Stimulated activated naive CD4-positive, alpha-beta T cell treated with Interleukin-2 at 50 U/mL for 16 hours (primary cell): ENCODE data around the gene CTCFL.

Experiments
- DNase-seq: peaks from one replicate; lab custom pipeline; 2025; lab: John Stamatoyannopoulos, UW

Gene CTCFL

GRCh38 chr20:57465486-57465885 lies 59.5 kb downstream of the CTCFL start:
- DNase-seq: no peak

- DNase-seq: no peak
Observed at GRCh38 chr20:57464642-57465211, 60.2 kb downstream of the CTCFL start.

GRCh38 chr20:57462781-57463180 lies 62.2 kb downstream of the CTCFL start:
- no peak for DNase-seq

DNA sequence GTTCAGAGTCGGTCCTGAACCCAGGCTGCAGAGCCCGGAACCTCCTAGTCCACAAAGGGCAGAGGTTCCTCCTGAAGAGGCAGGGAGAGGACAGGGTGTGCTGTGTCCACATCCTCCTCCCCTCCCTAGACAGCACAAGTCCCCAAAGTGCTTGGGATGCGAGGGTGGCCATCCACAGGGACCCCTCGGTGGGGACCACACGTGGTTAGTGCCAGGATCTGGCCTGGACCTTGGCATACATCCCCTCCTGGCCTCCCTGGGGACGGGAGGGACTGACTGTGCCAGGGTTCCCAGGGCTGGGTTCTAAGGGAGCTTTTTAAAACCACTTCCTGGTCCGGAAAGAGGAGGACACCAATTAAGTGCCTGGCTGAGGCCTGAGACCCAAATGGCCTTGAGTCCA lies 63.2 kb downstream of the CTCFL start:
- no peak for DNase-seq

- no peak for DNase-seq
Observed at GRCh38 chr20:57460781-57461465, 64.0 kb downstream of the CTCFL start.

- no peak for DNase-seq
Observed at GRCh38 chr20:57459897-57460296, 65.0 kb downstream of the CTCFL start.

DNA sequence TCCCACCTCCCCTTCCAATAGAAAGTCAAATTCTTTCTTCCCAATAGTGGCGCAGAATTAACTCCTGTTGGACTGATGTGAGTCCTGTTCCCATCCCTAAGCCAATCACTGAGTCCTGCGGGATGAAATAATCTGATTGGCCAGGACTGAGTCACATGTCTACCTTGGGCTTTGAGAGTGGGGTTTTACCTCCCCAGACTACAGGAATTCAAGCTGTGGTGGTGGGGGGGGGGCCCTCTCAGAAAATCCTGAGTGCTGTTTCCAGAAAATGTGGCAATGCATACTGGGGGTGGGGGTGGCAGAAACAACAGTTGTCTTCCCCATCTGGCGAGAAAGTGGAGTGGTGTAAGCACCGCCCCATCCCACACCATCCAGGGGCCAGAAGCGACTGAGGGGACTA lies 65.7 kb downstream of the CTCFL start:
- no peak for DNase-seq

DNA sequence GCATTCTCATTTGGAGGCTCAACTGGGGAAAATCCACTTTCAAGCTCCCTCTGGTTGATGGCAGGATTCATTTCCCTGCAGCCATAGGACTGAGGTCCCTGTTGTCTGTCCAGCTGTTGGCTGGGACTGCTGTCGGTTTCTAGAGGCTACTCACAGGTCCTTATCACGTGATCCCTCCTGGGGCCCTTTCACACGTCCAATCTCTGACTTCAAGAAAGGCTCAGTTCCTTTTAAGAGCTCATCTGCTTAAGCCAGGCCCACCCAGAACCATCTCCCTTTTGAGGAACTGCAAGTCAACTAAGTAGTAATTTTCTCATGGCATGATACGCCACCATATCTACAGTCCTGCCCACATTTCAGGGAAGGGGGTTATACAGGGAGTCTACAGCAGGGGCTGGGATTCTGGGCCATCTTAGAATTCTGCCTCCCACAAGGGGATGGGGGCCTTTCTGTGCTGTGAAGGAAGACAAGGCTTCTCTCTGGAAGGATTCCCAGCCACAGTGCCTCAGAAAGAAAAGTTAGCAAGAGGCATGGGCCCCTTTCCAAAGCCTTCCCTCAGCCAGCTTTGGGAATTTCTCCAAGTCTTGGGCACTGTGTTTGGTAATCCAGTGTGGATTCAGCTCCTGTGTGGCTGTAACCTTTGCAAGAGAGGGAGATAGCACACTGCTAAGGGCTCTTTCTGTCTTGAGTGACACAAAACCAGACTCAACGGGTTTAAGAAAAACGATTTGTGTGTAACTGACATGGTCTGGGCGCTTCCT lies 66.4 kb downstream of the CTCFL start:
- DNase-seq: no peak

DNA sequence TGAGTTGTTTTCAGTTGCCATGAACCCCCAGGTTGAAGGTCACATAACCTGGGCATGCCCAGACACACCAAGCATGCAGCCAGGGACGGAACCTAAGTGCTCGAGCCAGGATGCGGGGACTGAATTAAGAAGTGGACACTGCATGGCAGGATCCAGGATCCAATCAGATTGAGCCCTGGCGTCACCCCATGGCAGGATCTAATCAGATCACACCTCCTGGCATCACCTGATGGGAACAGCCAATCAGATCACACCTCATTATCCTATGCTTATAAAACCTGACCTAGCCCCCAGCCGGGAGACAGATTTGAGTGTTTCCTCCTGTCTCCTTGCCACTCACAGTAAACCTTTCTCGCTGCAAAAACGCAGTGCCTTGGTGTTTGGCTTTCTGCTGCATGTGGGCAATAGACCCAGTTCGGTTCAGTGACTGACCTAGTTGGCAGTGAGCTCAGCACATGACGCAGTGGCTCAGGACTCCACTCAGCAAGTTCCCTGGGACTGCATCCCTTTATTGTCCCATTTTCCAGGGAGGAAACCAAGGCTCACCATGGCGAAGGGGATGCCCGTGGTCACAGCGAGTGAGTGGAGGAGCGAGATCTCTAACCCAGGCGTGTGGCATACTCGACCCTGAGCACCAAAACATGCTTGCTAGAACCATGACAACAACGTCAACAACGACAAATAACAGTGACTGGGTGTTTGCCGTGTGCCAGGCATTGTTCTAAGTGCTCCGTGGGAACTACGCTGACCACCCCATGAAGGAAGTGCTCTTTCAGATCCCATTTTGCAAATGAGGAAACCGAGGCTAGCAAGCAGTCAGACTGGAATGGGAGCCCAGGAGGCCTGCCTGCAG lies 67.5 kb downstream of the CTCFL start:
- no peak for DNase-seq

DNA sequence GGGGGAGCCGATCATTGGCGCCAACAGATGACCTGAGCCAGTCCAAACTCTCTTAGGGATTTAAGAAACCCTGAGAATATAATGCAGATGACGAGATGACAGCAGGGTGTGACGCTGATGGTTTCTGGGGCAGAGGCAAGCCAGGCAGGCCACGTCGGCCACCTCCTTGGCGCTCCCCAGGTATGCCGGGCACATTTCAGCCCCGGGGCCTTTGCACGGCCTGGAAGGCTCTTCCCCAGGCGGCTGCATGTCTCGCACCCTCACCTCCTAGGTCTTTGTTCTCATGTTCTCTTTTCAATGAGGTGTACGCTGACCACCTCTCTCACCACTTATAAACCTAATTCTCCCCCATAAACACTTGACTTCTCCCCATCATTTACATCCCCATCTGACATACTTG lies 68.8 kb downstream of the CTCFL start:
- DNase-seq: no peak

DNA sequence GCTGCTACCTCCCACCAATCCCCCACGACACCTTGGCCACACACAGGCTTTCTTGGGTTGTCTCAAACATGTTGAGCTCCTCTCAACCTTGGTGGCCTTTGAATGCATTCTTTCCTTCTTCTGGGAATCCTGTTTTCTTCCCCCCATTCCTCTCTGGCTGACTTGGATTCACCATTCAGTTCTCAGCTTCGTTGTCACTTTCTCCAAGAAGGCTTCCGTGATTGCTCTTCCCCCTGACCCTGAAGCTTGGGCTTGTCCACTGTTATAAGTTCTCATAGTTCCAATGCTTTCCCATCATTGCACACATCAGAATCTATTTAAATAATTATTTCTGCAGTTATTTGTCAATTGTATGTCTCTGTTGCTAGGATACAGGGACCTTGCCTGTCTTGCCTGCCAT lies 69.6 kb downstream of the CTCFL start:
- DNase-seq: no peak

GRCh38 chr20:57451795-57452661 lies 72.9 kb downstream of the CTCFL start:
- no peak for DNase-seq

DNA sequence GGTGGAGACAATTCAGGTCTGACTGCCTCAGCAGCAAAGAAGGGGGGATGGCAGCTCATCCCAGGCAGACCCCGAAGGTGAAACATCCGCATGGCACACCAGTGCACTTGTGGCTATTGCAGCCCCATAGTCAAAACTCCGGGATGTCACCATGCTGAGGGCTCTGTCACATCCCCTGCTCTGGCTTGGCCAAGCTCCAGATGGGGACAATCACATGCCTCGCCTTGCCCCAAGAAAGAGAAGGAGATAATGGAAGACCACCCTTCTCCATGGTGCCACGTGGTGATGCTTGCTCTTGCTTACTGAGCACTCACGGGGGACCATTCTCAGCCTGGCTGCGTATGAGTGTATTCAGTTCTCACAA lies 73.5 kb downstream of the CTCFL start:
- DNase-seq: no peak

GRCh38 chr20:57450931-57451330 lies 74.0 kb downstream of the CTCFL start:
- DNase-seq: no peak

GRCh38 chr20:57450419-57450818 lies 74.5 kb downstream of the CTCFL start:
- DNase-seq: no peak

DNA sequence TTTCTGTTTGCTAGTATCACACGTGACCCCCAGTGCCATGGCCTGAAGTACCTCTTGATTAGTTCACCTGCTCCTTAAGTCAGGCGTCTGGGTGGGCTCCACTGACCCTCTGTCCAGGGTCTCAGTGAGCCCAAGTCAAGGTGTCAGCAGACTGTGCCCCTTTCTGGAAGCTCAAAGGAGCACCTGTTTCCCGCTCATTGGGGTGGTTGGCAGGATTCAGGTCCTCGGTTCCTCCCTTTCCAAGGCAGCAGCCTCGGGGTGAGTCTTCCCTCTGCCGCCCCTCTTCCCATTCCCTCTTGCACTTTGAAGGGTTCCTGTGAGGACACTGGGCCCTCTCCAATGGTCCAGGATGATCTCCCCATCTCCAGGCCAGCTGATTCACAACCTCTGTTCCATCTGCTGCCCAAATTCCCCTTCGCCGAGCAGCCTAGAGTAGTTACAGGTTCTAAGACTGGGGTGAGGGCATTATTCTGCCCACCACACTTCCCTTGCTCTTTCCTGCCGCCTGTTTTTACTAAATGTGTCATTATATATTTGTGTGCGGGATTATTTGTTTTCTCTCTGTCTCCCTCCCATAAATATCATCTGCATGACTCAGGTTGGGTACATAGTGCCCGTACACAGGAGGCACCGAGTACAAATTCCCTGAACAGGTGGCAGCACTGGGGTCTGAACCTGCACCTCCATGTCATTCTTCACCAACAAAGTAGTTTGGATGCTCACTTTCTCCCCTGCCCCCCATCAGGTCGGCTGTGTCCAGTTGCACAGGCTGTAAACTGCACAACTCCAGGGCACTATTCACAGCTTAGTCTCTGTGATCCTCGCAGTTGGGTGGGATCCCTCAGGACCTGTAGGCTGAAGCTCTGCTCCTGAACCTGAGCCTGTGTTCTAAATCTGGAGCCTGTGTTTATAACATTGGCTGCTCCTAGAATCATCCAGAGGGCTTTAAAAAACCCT lies 75.3 kb downstream of the CTCFL start:
- DNase-seq: no peak

- DNase-seq: no peak
Observed at GRCh38 chr20:57448764-57449354, 76.1 kb downstream of the CTCFL start.
